Trophoblast cell (in vitro differentiated cells and primary cell): ENCODE measurements around the gene DDX49.

Experiments
- DNase-seq, 2 donors: peaks; one replicate each; pipeline ENCODE4 v3.0.0-alpha.2; 2016
- H2AFZ ChIP-seq: 2 replicates; pipeline ENCODE4 v1.6.1; 2013; ENCODE audit warnings: low read length, moderate library complexity, mild to moderate bottlenecking; ENCODE audit not compliant: insufficient read depth, poor library complexity
- H2AK5ac ChIP-seq: 2 replicates; pipeline ENCODE4 v1.6.1; 2013; ENCODE audit warnings: mild to moderate bottlenecking, low read length
- H2BK120ac ChIP-seq: 2 replicates; pipeline ENCODE4 v1.6.1; 2013; ENCODE audit warnings: low read length, mild to moderate bottlenecking, moderate library complexity; ENCODE audit not compliant: insufficient read depth, poor library complexity
- H2BK12ac ChIP-seq: 2 replicates; pipeline ENCODE4 v1.6.1; 2013; ENCODE audit warnings: mild to moderate bottlenecking, low read length, moderate library complexity
- H2BK5ac ChIP-seq: 2 replicates; pipeline ENCODE4 v1.6.1; 2013; ENCODE audit warnings: low read length, low read depth, moderate library complexity, mild to moderate bottlenecking; ENCODE audit not compliant: poor library complexity
- H3K14ac ChIP-seq: 2 replicates; pipeline ENCODE4 v1.6.1; 2013; ENCODE audit warnings: mild to moderate bottlenecking, low read length
- H3K18ac ChIP-seq: 2 replicates; pipeline ENCODE4 v1.6.1; 2013; ENCODE audit warnings: mild to moderate bottlenecking, low read length
- H3K23ac ChIP-seq: 2 replicates; pipeline ENCODE4 v1.6.1; 2013; ENCODE audit warnings: low read length
- H3K27ac ChIP-seq: 2 replicates; pipeline ENCODE4 v1.5.1; 2013; ENCODE audit warnings: low read depth, mild to moderate bottlenecking, inconsistent platforms, low read length, moderate library complexity
- H3K27me3 ChIP-seq: 2 replicates; pipeline ENCODE4 v1.6.1; 2013; ENCODE audit warnings: inconsistent platforms, mild to moderate bottlenecking, low read length, moderate library complexity; ENCODE audit not compliant: insufficient read depth
- H3K36me3 ChIP-seq, 2 experiments: 1 replicate in 1 of 2; 2 replicates in 1 of 2; pipeline ENCODE4 v1.6.1; 2013; ENCODE audit warnings: low read length in 2 of 2, mild to moderate bottlenecking in 2 of 2, moderate library complexity in 1 of 2; ENCODE audit not compliant: insufficient read depth in 2 of 2, control insufficient read depth in 1 of 2
- H3K4ac ChIP-seq: 2 replicates; pipeline ENCODE4 v1.6.1; 2013; ENCODE audit warnings: low read depth, mild to moderate bottlenecking, low read length, moderate library complexity
- H3K4me1 ChIP-seq, 2 experiments: 1 replicate in 1 of 2; 2 replicates in 1 of 2; pipeline ENCODE4 v1.6.1; 2013; ENCODE audit warnings: low read length in 2 of 2, mild to moderate bottlenecking in 2 of 2, moderate library complexity in 1 of 2; ENCODE audit not compliant: insufficient read depth in 2 of 2, control insufficient read depth in 1 of 2
- H3K4me2 ChIP-seq: 2 replicates; pipeline ENCODE4 v1.6.1; 2013; ENCODE audit warnings: inconsistent platforms, mild to moderate bottlenecking, low read length, moderate library complexity
- H3K4me3 ChIP-seq: 2 replicates; pipeline ENCODE4 v1.5.1; 2013; ENCODE audit warnings: mild to moderate bottlenecking, low read depth, low read length, inconsistent platforms
- H3K79me1 ChIP-seq: one replicate; pipeline ENCODE4 v1.6.1; 2013; ENCODE audit warnings: low read length
- H3K79me2 ChIP-seq: 2 replicates; pipeline ENCODE4 v1.6.1; 2013; ENCODE audit warnings: low read length, mild to moderate bottlenecking; ENCODE audit not compliant: control insufficient read depth, insufficient read depth, poor library complexity
- H3K9ac ChIP-seq: 2 replicates; pipeline ENCODE4 v1.6.1; 2013; ENCODE audit warnings: mild to moderate bottlenecking, low read length
- H3K9me3 ChIP-seq: 2 replicates; pipeline ENCODE4 v1.6.1; 2013; ENCODE audit warnings: low read depth, mild to moderate bottlenecking, control low read depth, inconsistent platforms, low read length; ENCODE audit not compliant: insufficient read depth
- H4K12ac ChIP-seq: 2 replicates; pipeline ENCODE4 v1.6.1; 2013; ENCODE audit warnings: low read depth, mild to moderate bottlenecking, low read length, moderate library complexity
- H4K8ac ChIP-seq: 2 replicates; pipeline ENCODE4 v1.6.1; 2013; ENCODE audit warnings: low read depth, mild to moderate bottlenecking, low read length, moderate library complexity
- H4K91ac ChIP-seq: one replicate; pipeline ENCODE4 v1.6.1; 2013; ENCODE audit warnings: low read depth, mild to moderate bottlenecking, low read length, moderate library complexity
- whole genome bisulfite sequencing: extraction: QIAGEN DNeasy Blood & Tissue Kit; methylation state at CpG from one replicate; pipeline ENCODE4 v1.1.7; 2013; ENCODE audit warnings: missing lambda C conversion rate; ENCODE audit not compliant: insufficient read length, insufficient coverage; ENCODE audit errors: extremely low coverage; 5-methylcytosine and 5-hydroxymethylcytosine counted together

DDX49 gene

GRCh38 chr19:18929311-18929710 lies 9.8 kb downstream of the DDX49 start:
- H3K9me3 ChIP-seq = peaks cover 5% of the 10 kb centered on the region
- H2AFZ ChIP-seq = no peak overlapping the region
- H3K14ac ChIP-seq = no peak overlapping the region
- H3K4me1 ChIP-seq = peaks cover 5 to 8% of the 10 kb centered on the region in 2 experiments
- H4K8ac ChIP-seq = no peak overlapping the region
- no peak overlapping the region for H2BK5ac ChIP-seq
- H3K23ac ChIP-seq = no peak overlapping the region
- H3K27ac ChIP-seq = no peak overlapping the region
- no peak overlapping the region for H3K9ac ChIP-seq
- H3K4me3 ChIP-seq = no peak overlapping the region
- no peaks in the 10 kb centered on the region for H3K27me3 ChIP-seq
- H2AK5ac ChIP-seq = no peak overlapping the region
- H4K91ac ChIP-seq = no peak overlapping the region
- DNase-seq = no peak
- no CpG with 5 or more reads among the region's 25 CpGs for WGBS
- no peak overlapping the region for H3K18ac ChIP-seq
- peaks cover 60 to 68% of the 10 kb centered on the region in 2 experiments for H3K36me3 ChIP-seq
- H3K4ac ChIP-seq = no peak overlapping the region
- no peak overlapping the region for H2BK120ac ChIP-seq
- no peaks in the 10 kb centered on the region for H3K79me2 ChIP-seq
- no peaks in the 10 kb centered on the region for H3K79me1 ChIP-seq
- H2BK12ac ChIP-seq = no peak overlapping the region
- no peak overlapping the region for H4K12ac ChIP-seq
- no peak overlapping the region for H3K4me2 ChIP-seq

GRCh38 chr19:18931316-18932162 lies 12.0 kb downstream of the DDX49 start:
- no peak overlapping the region for H2AK5ac ChIP-seq
- H3K14ac ChIP-seq = no peak overlapping the region
- H3K36me3 ChIP-seq = peaks cover 50 to 56% of the 10 kb centered on the region in 2 experiments
- WGBS = no CpG with 5 or more reads among the region's 34 CpGs
- no peaks in the 10 kb centered on the region for H3K79me2 ChIP-seq
- no peaks in the 10 kb centered on the region for H3K27me3 ChIP-seq
- H4K8ac ChIP-seq = no peak overlapping the region
- H3K18ac ChIP-seq = no peak overlapping the region
- peaks cover 5% of the 10 kb centered on the region for H3K9me3 ChIP-seq
- no peak overlapping the region for H4K12ac ChIP-seq
- no peaks in the 10 kb centered on the region for H3K79me1 ChIP-seq
- H3K27ac ChIP-seq = no peak overlapping the region
- H2BK5ac ChIP-seq = no peak overlapping the region
- no peak overlapping the region for H2BK12ac ChIP-seq
- H3K4me1 ChIP-seq = peaks cover 5 to 8% of the 10 kb centered on the region in 2 experiments
- H3K9ac ChIP-seq = no peak overlapping the region
- H3K4me2 ChIP-seq = no peak overlapping the region
- peak overlapping the region; percentile 26 for H3K4me3 ChIP-seq
- H3K23ac ChIP-seq = no peak overlapping the region
- DNase-seq = no peak
- no peak overlapping the region for H3K4ac ChIP-seq
- no peak overlapping the region for H2BK120ac ChIP-seq
- no peak overlapping the region for H2AFZ ChIP-seq
- no peak overlapping the region for H4K91ac ChIP-seq

DNA sequence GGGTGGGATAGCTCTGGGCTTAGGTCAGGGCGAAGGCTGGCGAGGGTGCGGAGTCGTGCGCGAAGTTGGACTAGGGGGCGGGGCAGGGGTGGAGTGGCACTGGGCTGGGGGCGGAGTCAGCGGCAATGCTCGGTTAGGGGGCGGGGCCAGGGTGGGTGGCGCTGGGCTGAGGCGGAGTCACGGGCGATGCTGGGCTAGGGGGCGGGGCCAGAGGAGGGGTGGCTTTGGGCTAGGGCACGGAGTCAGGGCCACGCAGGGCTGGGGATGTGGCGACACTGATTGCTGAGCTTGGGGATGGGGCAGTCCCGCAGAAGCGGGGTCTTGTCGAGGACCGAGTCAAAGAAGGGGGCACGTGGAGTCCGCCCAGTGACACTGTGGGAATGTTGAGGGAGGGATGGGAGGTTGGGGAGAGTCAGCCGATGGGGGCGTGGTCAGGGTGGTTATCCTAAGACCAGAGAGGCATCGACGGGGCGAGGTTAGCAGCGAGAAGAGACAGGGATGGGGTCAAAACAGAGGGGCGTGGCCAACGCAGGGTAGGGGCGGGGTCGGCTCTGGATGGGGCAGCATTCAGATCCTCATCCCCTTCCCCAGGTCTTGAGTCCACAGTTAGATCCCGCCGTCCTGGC lies 12.8 kb downstream of the DDX49 start:
- no peak overlapping the region for H4K91ac ChIP-seq
- H3K23ac ChIP-seq = no peak overlapping the region
- H3K79me2 ChIP-seq = no peaks in the 10 kb centered on the region
- peak; percentile 68 to 77 for DNase-seq
- H3K18ac ChIP-seq = no peak overlapping the region
- no peak overlapping the region for H2BK5ac ChIP-seq
- no peak overlapping the region for H3K27ac ChIP-seq
- H2AFZ ChIP-seq = no peak overlapping the region
- H4K8ac ChIP-seq = no peak overlapping the region
- H2BK120ac ChIP-seq = no peak overlapping the region
- no peak overlapping the region for H3K4ac ChIP-seq
- H3K14ac ChIP-seq = no peak overlapping the region
- peaks cover 48 to 52% of the 10 kb centered on the region in 2 experiments for H3K36me3 ChIP-seq
- no peak overlapping the region for H3K4me3 ChIP-seq
- H4K12ac ChIP-seq = no peak overlapping the region
- no peak overlapping the region for H2BK12ac ChIP-seq
- H3K4me1 ChIP-seq = peaks cover 5 to 8% of the 10 kb centered on the region in 2 experiments
- H3K4me2 ChIP-seq = peak overlapping the region; percentile 50
- no CpG with 5 or more reads among the region's 37 CpGs for WGBS
- no peaks in the 10 kb centered on the region for H3K79me1 ChIP-seq
- peaks cover 5% of the 10 kb centered on the region for H3K9me3 ChIP-seq
- no peak overlapping the region for H3K9ac ChIP-seq
- no peaks in the 10 kb centered on the region for H3K27me3 ChIP-seq
- H2AK5ac ChIP-seq = no peak overlapping the region

DNA sequence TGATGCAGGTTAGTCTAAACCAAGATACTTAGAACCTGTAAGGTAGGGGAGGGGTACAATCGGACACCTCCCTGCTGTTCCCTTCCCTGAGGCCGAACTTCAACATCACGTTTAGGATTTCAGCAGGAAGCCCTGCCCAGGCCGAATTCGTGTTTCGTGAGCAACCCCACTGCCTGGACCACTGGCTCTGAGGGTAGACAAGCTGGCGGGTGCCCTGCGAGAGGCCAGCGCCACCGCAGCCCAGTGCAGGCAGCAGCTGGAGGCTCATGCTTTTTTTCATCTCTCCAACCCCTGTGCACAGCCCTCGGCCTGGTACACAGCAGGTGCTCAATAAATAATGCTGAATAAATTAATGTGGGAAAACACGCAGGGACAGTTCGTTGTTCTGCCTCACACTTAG lies 13.8 kb downstream of the DDX49 start:
- peak overlapping the region; percentile 8 for H3K4me2 ChIP-seq
- peak overlapping the region; percentile 45 for H3K9ac ChIP-seq
- peaks cover 5 to 8% of the 10 kb centered on the region in 2 experiments for H3K4me1 ChIP-seq
- no peak overlapping the region for H3K18ac ChIP-seq
- peaks cover 46 to 48% of the 10 kb centered on the region in 2 experiments for H3K36me3 ChIP-seq
- H2BK12ac ChIP-seq = no peak overlapping the region
- no peak overlapping the region for H2BK5ac ChIP-seq
- peaks cover 2% of the 10 kb centered on the region for H3K9me3 ChIP-seq
- H3K79me1 ChIP-seq = no peaks in the 10 kb centered on the region
- H3K79me2 ChIP-seq = no peaks in the 10 kb centered on the region
- no peak overlapping the region for H4K8ac ChIP-seq
- H2AFZ ChIP-seq = no peak overlapping the region
- H3K4ac ChIP-seq = no peak overlapping the region
- no peaks in the 10 kb centered on the region for H3K27me3 ChIP-seq
- no peak overlapping the region for H3K23ac ChIP-seq
- no peak overlapping the region for H2BK120ac ChIP-seq
- H4K91ac ChIP-seq = no peak overlapping the region
- no peak overlapping the region for H3K27ac ChIP-seq
- no peak overlapping the region for H4K12ac ChIP-seq
- no peak overlapping the region for H3K4me3 ChIP-seq
- WGBS = no CpG with 5 or more reads among the region's 13 CpGs
- H3K14ac ChIP-seq = no peak overlapping the region
- no peak for DNase-seq
- no peak overlapping the region for H2AK5ac ChIP-seq
